ENCODE data around the gene SLC2A4.
A peak's percentile ranks its signal among the peaks of the same experiment; 100 is the strongest.

The SLC2A4 gene

DNA sequence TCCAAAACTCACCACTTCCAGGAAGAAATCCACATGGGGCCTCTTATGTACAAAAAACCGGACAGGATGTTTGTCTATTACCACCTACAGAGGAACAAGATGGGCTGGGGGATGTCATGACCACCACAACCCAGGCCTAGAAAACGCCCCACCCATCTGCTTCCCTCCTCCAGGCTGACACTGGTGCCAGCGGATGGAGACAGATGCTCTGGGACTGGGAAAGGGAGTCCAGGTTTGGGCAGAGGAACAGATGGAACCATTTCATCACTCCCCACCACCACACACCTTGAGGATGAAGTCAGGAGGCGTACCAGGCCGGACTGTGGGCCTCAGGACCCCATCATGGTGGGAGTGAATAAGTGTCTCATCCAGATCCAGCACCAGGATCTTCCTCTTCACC is 34.7 kb upstream of the SLC2A4 start:
- H3K4me3 ChIP-seq (ENCODE audit: low read depth, low read length), result no peak overlapping the region

GRCh38 chr17:7248796-7249195 is 32.7 kb upstream of the SLC2A4 start:
- H3K4me3 ChIP-seq (ENCODE audit: low read depth, low read length), result no peak overlapping the region

DNA sequence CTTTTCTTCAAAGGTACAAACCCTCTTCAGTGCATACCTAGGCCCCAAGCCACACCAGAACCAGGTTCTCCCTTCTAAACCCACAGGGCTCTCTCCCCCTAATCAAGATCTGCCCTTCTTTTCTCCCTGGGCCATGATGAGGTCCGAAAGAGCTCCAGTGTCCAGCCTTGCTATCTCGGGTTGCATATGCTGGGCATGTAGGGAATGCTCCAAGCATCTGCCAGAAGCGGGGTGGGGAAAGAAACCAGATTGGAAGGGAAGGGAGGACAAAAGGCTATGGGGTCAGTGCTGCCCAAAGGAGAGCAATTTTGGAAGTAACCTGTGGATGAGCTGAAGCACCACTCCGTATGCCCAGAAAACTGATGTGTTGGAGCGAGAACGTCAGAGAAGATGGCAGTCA is 32.3 kb upstream of the SLC2A4 start:
- no peak overlapping the region for H3K4me3 ChIP-seq (ENCODE audit: low read depth, low read length)

GRCh38 chr17:7249830-7250229 is 31.7 kb upstream of the SLC2A4 start:
- no peak overlapping the region for H3K4me3 ChIP-seq (ENCODE audit: low read depth, low read length)

DNA sequence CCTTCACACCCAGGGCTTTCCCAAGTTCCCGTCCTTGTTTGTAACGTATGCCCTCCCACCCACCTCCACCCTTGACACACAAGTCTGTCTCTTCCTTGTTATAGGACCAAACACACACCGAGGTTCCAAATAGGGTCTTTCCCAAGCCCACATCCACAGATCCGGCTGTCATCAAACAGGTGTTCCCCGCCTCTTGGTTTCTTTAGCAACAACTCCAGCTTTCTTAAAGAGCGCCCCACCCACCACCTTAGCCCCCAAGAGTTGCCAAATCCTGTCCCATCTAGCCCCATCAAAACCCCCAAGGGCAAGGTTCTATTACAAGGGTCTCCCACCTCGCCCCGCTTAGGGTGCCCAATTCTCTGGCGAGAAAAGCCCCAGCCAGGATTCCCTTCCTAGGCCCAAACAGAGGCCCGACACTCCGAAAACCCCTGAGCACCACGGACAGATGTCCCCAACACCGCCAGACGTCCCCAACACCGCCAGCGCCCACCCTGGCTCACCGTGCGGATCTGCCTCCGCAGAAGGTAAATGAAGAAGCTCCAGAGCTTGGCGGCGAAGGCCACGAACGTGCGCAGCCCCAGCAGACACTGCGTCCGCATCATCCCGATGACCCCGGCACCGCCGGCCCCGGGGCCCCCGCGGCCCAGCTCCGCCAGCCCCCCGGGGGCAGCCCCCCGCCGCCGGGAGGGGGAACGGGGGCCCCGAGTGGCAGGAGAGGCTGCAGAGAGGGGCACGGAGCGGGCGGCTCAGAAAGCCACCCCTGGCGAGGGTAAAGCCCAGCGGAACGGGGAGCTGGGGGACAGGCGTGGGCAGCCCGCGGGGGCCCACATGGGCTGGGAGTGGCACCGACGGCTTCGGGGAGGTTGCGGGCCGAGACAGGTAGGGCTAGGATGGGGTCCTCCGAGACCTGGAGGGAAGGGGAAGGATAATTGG is 30.6 kb upstream of the SLC2A4 start:
- peak overlapping the region; percentile 76 for H3K4me3 ChIP-seq (ENCODE audit: low read depth, low read length)

DNA sequence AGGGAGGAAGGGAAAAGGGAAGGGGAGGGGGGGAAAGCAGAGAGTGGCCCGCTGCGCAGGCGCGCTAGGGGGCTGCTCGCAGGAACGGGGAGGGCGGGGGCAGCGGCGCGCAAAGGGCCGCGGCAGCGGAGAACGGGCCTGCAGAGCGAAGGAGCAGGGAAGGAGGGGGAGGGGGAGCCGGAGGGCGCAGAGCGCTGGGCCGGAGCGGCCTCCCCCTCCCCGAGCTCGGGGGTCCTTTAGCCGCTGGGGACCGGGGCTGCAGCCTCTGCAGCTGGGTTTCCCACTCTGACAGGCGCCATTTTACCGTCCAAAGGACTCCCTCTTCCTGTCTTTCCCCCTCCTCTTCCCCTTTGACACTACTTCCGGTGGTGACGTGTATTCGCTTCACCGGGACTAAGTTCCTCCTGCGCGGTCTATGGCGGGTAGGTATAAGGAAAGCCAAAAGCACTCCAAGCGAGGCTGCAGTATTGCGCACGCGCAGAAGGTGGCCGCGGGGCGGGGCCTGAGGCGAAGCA is 29.8 kb upstream of the SLC2A4 start, which contains the start of gene CTDNEP1:
Gene CTDNEP1 (minus strand): TSS at position 74 of the 515 bp plus-strand sequence. CDS start 438 bp downstream, outside the sequence.
- peak within 1 kb of the TSS; percentile 93 for H3K4me3 ChIP-seq (ENCODE audit: low read depth, low read length)

- H3K4me3 ChIP-seq (ENCODE audit: low read depth, low read length), result peak within 1 kb of the TSS; percentile 93
Measured at GRCh38 chr17:7252176-7253043, 29.1 kb upstream of the SLC2A4 start, which contains the start of gene ELP5. ELP5 (plus strand) TSS chr17:7252215; CDS start chr17:7252551, 336 bp downstream.

DNA sequence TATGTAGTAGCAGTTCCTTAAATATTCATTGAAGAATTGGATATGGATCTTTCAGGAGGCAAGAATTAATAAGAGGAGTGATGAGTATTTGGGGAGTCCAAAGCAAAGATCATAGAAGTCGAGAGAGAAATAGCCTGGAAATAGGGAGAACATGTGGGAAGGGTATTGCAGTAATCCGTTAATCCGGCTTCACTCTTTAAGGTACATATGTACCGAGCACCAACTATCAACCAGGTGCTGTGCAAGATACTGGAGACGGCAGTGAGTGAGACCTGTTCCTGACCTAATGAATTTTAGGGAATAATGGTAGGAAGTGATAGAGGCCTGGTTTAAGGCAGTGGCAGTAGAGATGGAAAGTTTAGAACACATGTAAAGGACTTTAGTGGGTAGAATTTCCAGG is 28.4 kb upstream of the SLC2A4 start:
- peak overlapping the region; percentile 93 for H3K4me3 ChIP-seq (ENCODE audit: low read depth, low read length)

- no peak overlapping the region for H3K4me3 ChIP-seq (ENCODE audit: low read depth, low read length)
Measured at GRCh38 chr17:7254511-7254910, 27.0 kb upstream of the SLC2A4 start.

DNA sequence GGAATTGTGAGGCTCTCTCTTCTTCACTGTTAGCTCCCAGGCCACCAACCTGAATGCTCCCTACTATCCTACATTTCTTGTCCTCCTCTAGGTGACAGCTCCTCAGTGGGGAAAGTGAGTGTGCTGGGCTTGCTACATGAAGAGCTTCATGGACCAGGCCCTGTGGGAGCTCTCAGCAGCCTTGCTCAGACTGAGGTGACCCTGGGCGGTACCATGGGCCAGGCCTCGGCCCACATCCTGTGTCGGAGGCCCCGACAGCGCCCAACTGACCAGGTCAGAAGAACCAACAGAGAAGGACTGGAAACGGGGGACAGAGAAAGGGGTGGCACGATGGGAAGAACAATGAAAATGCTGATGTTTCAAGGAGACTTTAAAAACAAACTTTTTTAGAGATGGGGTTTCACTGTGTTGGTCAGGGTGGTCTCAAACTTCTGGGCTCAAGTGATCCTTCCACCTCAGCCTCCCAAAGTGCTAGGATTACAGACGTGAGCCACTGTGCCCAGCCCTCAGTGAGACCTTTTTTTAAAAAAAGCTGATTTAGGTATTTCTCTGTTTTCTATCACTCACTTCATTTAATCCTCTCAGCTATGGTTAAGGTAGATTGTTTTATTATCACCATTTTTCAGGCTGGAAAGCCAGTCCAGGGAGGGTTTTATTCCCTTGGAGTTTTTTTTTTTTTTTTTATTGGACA is 24.6 kb upstream of the SLC2A4 start:
- no peak overlapping the region for H3K4me3 ChIP-seq (ENCODE audit: low read depth, low read length)

- no peak overlapping the region for H3K4me3 ChIP-seq (ENCODE audit: low read depth, low read length)
Measured at GRCh38 chr17:7258731-7259554, 22.6 kb upstream of the SLC2A4 start.

- H3K4me3 ChIP-seq (ENCODE audit: low read depth, low read length), result no peak overlapping the region
Measured at GRCh38 chr17:7259555-7259889, 22.0 kb upstream of the SLC2A4 start.

GRCh38 chr17:7260151-7260550 is 21.4 kb upstream of the SLC2A4 start:
- peak overlapping the region; percentile 100 for H3K4me3 ChIP-seq (ENCODE audit: low read depth, low read length)

DNA sequence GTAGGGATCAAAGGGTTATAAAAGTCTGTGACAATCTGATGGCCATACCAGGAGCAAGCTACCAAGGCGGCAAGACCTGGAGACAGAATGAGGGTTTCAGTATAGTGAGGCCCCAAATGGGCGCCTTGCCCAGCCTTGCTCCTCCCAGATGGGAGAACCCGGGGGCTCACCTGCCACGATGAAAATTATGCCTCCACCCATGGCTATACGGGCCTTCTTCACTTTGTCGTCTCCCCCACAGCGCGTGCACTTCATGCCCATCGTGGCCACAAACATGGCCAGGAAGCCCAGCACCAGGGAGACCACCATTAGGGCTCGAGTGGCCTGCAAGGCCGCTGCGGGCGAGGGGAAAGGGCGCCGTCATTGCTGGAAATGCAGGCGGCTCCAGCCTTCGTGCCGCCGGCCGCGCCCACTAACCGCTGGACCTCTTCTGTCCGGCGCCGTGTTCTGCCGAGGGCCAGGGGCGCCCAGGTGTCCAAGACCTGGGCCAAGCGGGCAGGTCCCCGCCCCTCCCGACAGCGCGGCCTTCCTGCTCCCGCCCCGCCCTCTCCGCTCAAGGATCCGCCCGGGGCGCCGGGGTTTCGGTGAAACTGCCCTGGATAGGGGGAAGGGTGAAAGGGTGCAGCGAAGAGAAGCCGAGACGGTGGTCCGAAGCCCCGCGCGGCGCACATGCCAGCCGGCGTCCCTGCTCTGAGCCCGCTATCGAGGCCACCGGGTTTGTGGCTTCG is 20.7 kb upstream of the SLC2A4 start:
- peak overlapping the region; percentile 100 for H3K4me3 ChIP-seq (ENCODE audit: low read depth, low read length)

- H3K4me3 ChIP-seq (ENCODE audit: low read depth, low read length), result peak overlapping the region; percentile 100
Measured at GRCh38 chr17:7261379-7262191, 19.9 kb upstream of the SLC2A4 start.

DNA sequence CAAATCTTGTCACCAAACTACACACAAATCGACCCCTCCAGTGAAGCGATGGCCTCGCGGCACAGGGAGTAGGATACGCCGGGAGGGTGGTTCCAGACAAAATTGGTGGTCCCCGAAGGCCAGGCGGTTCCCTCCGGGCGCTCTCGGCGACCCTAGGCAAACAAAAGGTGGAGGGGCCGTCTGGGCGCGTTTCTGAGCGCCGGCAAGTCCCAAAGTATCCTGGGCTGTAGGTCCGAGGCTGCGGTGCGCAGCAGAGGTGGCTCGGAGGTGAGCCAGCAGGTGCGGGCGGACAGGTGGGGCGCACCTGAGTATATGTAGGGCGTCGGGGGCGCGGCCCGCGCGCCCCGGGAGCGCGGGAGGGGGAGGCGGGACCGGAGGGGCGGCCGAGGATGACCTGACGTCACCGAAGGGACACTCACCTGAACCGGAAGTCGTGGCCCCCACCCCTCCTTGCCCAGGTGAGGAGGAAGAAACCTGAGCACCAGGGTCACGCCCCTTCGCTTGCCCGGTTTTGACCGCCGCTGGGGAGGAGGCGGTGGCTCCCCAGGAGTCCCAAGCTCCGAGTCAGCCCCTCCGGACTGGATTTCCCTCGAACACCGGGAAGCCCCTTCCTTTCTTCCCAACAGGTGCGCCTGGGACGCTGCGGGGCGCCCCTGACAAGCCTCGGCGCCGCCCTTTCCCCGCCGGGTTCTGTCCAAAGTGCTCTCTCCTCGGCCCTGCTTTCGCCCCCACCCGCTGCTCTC is 19.2 kb upstream of the SLC2A4 start, which contains the start of gene CLDN7:
Gene CLDN7 (minus strand): TSS at position 287 of the 743 bp plus-strand sequence. CDS start 435 bp downstream, outside the sequence.
- H3K4me3 ChIP-seq (ENCODE audit: low read depth, low read length), result peak within 1 kb of the TSS; percentile 100

- H3K4me3 ChIP-seq (ENCODE audit: low read depth, low read length), result peak overlapping the region; percentile 100
Measured at GRCh38 chr17:7262935-7263800, 18.4 kb upstream of the SLC2A4 start.

All from iPS-11a (cell line).